HG03520 (cell line): ENCODE measurements around the gene MS4A6E.
A peak's percentile ranks its signal among the peaks of the same experiment; 100 is the strongest.
"Not testable (repeated sequence)": the region's sequence is repeated elsewhere in the genome, so short reads cannot be mapped to it uniquely, and the experiment has no call there.

Experiments
- ATAC-seq: cut with Tn5 transposase; IDR thresholded peaks from one replicate; pipeline ENCODE4 v1.9.1; 2021; ENCODE audit warnings: mild to moderate bottlenecking, moderate library complexity; ENCODE audit not compliant: unreplicated experiment

The MS4A6E gene

GRCh38 chr11:60326955-60327354, at the start of gene MS4A6E:
Gene MS4A6E (plus strand): TSS chr11:60327255. CDS start chr11:60334896, 7,641 bp downstream.
- no peak for ATAC-seq

- ATAC-seq, result no peak
Measured at GRCh38 chr11:60280412-60280811, 46.6 kb upstream of the MS4A6E start, which contains the start of gene MS4A4A. Gene MS4A4A (plus strand): TSS chr11:60280666. CDS start chr11:60280676, 10 bp downstream.

GRCh38 chr11:60281485-60281884, 45.6 kb upstream of the MS4A6E start:
- ATAC-seq, result no peak

- ATAC-seq, result no peak
Measured at GRCh38 chr11:60282286-60282685, 44.8 kb upstream of the MS4A6E start.

- ATAC-seq, result not testable (repeated sequence)
Measured at GRCh38 chr11:60285411-60286126, 41.5 kb upstream of the MS4A6E start.

GRCh38 chr11:60288531-60288930, 38.5 kb upstream of the MS4A6E start:
- ATAC-seq, result no peak

GRCh38 chr11:60292145-60292544, 34.9 kb upstream of the MS4A6E start:
- no peak for ATAC-seq

- ATAC-seq, result no peak
Measured at GRCh38 chr11:60301178-60301577, 25.9 kb upstream of the MS4A6E start.

GRCh38 chr11:60301884-60302283, 25.2 kb upstream of the MS4A6E start:
- ATAC-seq, result not testable (repeated sequence)

- ATAC-seq, result no peak
Measured at GRCh38 chr11:60303661-60304060, 23.4 kb upstream of the MS4A6E start.

GRCh38 chr11:60305906-60306619, 21.0 kb upstream of the MS4A6E start:
- no peak for ATAC-seq

- ATAC-seq, result no peak
Measured at GRCh38 chr11:60307507-60308195, 19.4 kb upstream of the MS4A6E start.

- ATAC-seq, result peak; percentile 49
Measured at GRCh38 chr11:60310407-60310998, 16.6 kb upstream of the MS4A6E start.

- no peak for ATAC-seq
Measured at GRCh38 chr11:60314635-60315321, 12.3 kb upstream of the MS4A6E start.

GRCh38 chr11:60315871-60316270, 11.2 kb upstream of the MS4A6E start:
- no peak for ATAC-seq

GRCh38 chr11:60316317-60316716, 10.7 kb upstream of the MS4A6E start:
- no peak for ATAC-seq

GRCh38 chr11:60318726-60319125, 8.3 kb upstream of the MS4A6E start:
- no peak for ATAC-seq

- no peak for ATAC-seq
Measured at GRCh38 chr11:60321051-60321450, 6.0 kb upstream of the MS4A6E start.

GRCh38 chr11:60328460-60328859, 1.4 kb downstream of the MS4A6E start:
- ATAC-seq, result no peak

- no peak for ATAC-seq
Measured at GRCh38 chr11:60332846-60333245, 5.8 kb downstream of the MS4A6E start.
